NCI-H1092 (cell line): ENCODE data around the gene SLC25A43.
A peak's percentile ranks its signal among the peaks of the same experiment; 100 is the strongest.
"Not testable (repeated sequence)": the region's sequence is repeated elsewhere in the genome, so short reads cannot be mapped to it uniquely, and the experiment has no call there.

Source experiments
- DNase-seq: peaks from one replicate; lab custom pipeline; 2025; lab: John Stamatoyannopoulos, UW

SLC25A43 gene

DNA sequence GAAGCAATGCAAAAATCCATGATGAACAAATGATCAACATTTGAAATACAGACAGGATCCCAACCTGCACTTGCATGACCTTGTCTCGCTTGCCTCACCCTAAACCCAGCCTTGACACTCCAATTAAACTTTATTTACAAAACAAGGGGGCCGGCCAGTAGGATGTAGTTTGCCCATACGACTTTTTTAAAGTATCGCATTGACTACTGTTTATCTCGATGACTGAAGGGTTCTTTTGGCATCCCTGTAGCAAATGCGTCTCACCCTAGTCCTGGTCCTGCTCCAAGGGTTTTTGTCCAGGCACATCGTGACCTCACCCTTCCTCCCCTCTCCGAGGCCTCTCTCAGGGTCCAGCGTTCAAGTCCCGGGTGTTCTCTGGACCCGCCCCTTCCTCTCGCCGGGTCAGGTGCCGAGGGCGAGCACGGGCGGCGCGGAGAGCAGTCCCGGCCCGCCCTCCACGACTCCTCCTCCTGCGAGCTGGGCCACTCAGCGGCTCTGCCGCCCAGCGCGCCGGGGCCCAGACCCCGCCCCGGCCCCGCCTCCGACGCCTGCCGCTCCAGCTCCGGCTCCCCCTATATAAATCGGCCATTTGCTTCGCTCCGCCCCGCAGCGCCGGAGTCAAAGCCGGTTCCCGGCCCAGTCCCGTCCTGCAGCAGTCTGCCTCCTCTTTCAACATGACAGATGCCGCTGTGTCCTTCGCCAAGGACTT is 68.9 kb downstream of the SLC25A43 start, which contains the start of gene SLC25A5:
Gene SLC25A5, plus strand, starts transcription at position 603 of the 709 bp plus-strand sequence. Its CDS starts 72 bp downstream, at position 675.
- peak; percentile 81 for DNase-seq

GRCh38 chrX:119468551-119469312 is 69.6 kb downstream of the SLC25A43 start:
- DNase-seq: peak; percentile 78

DNA sequence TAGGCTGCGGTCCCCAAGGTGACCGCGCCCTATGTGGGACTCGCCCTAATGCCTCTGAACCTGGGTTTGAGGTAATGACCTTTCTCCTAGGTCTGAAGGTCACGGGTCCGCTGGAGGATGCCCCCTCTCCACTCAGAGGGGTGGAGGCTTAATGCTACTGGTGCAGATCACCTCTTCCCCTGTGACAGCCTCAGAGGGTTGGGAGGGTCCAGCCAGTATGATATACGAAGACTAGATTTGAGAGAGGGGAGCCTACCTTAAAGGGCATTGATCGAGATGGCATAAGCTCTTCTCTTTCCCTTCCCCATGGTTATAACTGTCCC is 70.1 kb downstream of the SLC25A43 start:
- DNase-seq: no peak

DNA sequence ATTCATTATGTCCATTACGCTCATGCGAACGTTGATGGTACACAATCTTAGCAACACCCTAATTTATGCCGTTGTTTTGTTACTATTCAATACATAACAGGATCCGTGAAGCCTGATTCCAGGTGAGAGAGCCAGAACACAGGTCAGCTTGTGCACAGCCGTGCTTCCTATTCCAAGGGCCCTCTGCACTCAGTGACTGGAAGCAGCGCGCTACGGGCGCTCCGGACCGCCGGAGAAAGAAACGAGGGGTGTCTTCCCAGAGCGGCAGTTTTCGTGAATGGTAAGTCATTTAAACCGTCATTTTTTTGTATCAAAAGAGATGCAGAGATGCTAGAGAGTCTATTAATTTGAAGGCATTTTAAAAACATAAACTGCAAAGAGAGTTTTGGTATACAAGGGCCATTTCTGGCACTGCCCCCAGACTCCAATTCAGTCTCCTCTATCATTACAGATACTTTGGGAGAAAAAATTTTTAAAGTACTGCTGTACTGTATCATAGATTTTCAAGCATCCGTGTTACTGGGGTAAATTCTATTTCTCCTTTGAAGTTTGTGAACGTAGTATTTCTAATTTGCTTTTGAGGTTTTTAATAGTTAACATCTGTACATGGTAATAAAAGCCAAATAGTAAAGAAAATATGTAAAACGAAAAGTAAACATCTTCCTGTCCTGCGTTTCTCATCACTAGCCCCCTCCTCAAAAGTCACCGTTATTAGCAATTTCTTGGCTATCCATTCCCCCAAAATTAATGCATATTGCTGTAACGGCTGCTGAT is 75.7 kb downstream of the SLC25A43 start:
- no peak for DNase-seq

DNA sequence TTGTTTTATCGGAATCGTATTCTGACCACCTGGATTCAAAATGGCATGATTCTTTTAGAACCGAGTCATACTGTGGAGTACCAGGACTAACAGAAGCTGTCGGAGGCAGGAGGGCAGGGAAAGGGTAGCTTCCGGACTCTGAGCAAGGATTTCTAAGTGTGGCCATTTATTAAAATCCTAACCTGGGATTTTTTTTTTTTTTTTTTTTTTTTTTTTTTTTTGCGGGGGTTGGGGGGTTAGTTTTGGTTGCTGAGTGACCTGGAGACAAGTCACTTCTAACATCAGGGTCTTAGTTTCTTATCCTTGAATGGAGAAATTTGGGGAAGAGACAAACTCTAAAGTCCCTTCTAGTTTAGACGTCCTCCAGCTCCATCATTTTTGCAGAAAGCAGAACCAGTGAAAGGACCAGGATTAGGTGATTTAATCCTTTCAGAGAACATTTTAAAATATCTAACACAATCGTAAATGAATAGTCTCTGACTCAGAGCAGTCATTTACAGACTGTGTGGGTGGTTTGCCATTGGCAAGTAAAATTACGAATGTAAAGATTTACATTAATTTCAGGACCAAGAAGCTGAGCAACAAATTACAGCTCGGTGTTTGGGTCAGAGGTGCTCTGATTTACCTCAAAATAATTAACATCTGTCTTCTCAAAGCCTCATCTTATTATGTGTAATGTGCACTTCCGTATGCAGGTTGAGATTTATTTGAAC is 76.4 kb downstream of the SLC25A43 start:
- no peak for DNase-seq

DNA sequence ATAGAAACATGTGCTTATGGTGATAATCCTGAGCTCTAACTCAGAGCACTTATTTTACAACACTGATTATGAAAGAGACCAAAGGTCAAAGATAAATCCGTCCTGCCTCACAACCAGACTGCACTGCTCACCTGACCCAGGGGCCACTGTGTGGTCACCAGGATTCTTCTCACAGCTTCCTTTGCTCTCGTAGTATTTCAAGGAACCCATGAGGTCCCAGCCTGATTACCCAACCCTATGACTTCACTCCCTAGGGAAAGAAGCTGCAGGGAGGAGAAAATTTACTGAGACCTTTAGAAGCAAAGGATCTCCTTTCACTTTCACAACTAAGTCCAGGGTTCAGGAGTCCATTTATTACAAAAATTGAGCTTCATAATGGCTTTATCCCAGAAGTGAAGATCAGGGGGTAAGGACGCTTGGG is 78.7 kb downstream of the SLC25A43 start:
- no peak for DNase-seq

GRCh38 chrX:119478504-119478903 is 79.4 kb downstream of the SLC25A43 start:
- no peak for DNase-seq

- DNase-seq: no peak
These were observed 80.7 kb downstream of the SLC25A43 start for GRCh38 chrX:119479845-119480244.

GRCh38 chrX:119481323-119481801 is 82.2 kb downstream of the SLC25A43 start:
- no peak for DNase-seq

GRCh38 chrX:119482041-119482440 is 82.9 kb downstream of the SLC25A43 start:
- no peak for DNase-seq

DNA sequence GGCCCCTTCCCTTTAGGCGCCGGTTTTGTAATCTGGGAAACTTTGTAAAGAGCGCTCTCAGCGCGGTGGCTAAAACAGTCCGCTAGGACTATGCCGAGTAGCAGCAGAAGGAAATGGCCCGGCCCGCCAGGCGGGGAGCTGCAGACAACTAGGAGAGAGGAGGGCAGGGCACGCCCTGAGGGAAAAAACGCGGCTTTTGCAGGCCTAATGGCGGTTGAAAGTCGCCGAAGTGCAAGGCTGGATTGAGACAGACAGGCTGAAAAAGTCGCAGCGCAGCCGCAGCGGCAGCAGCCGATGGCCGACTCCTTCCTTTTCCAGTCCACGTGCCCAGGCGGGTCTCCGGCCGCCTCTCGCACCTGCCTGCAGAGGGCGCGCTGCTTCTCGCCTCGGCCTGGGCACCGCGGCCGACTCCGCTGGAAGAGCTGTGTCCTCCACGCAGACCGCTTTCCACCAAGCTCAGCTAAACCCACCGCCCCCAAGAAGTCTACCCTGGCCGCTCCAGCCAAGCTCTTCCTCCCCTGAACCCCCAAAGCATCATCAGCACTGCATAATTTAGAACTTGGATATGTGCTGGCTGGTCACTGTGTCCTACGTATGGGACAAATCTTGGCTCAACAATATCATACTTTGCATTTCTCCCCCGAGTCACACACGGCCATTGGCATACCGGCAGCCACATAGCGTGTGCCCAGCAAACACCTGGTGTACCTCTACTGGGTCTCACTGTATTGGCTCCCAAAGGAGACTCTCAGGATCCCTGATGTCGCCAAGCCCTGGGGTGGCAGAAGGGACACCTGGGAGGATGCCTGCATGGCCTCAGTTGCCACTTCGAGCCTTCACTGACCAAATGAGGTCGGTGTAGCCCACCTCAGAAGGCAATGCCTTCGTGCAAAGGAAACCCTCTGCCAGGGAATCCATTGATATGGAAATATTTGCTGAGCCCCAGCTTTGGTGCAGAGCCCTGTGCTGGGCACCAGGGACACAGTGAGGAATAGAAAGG is 83.6 kb downstream of the SLC25A43 start:
- peak; percentile 43 for DNase-seq

DNA sequence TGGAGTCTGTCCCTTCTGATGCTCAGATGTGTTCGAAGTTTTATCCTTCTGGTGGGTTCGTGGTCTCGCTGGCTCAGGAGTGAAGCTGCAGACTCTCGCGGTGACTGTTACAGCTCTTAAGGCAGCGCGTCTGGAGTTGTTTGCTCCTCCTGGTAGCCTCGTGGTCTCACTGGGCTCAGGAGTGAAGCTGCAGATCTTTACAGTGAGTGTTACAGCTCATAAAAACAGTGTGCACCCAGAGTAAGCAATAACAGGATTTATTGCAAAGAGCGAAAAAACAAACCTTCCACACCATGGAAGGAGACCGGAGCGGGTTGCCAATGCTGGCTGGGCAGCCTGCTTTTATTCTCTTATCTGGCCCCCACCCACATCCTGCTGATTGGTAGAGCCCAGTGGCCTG is 87.6 kb downstream of the SLC25A43 start:
- DNase-seq: no peak

- DNase-seq: not testable (repeated sequence)
These were observed 88.6 kb downstream of the SLC25A43 start for GRCh38 chrX:119487766-119488165.

DNA sequence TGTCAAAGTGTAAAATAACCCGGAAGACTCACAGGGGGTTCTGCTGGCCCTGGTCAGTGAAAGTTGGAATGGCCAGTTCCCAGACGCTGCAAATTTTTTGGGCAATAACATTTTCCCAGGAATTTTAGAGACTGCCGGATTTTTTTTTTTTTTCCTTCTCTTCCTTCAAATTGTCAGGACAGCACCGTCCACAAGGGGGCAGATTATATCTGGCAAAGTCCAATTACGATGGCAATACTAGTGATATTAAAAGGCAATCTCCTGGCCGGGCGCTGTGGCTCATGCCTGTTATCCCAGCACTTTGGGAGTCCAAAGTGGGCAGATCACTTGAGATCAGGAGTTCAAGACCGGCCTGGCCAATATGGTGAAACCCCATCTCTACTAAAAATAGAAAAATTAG is 89.6 kb downstream of the SLC25A43 start:
- DNase-seq: peak; percentile 41

GRCh38 chrX:119489212-119490074 is 90.3 kb downstream of the SLC25A43 start:
- DNase-seq: no peak

DNA sequence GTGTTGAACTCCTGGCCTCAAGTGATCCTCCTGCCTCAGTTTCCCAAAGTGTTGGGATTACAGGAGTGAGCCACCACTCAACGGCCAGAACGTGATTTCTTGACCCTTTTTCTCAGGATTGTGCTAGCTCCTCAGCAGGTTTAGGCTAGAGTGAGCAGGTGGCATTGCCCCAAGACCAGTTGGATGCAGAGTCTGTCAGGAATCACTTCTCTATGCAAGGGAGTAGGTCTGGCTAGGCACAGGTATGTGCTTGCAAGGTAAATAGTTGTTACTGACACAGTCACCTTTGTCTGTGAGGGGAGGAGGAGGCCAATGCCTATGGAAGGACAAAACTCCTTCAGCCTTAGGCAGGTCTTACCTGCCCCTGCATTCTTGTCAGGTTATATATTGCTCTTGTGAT is 93.3 kb downstream of the SLC25A43 start:
- DNase-seq: no peak

DNA sequence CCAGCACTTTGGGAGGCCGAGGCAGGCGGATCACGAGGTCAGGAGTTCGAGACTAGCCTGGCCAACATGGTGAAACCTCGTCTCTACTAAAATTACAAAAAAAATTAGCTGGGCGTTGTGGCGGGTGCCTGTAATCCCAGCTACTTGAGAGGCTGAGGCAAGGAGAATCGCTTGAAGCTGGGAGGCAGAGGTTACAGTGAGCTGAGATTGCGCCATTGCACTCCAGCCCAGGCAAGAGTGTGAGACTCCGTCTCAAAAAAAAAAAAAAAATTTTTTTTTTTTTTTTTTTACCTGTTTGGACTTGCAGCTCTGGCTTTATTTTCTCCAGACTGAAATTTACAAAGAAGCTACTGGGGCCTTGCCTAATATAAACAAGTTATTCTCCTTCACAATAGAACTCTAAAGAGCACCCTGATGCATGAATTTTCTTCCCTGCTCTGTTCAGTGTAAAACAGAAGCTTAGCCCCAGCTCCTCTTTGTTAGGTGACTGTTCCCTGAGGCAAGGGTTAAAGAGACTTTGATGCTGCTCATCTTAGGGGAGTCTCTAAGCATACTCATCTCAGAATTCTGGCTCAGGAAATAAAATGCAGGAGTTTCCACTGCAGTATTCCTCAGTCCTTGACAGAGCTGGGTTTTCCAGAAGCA is 94.8 kb downstream of the SLC25A43 start:
- not testable (repeated sequence) for DNase-seq

GRCh38 chrX:119495734-119496726 is 96.9 kb downstream of the SLC25A43 start:
- no peak for DNase-seq
